Epidermal melanocyte (primary cell): ENCODE data around the gene TMEM151B.
A peak's percentile ranks its signal among the peaks of the same experiment; 100 is the strongest.

ENCODE experiments used
- DNase-seq: peaks from one replicate; pipeline ENCODE4 v3.0.0; 2011; ENCODE audit warnings: low spot score; ENCODE audit not compliant: insufficient read length

The TMEM151B gene

DNA sequence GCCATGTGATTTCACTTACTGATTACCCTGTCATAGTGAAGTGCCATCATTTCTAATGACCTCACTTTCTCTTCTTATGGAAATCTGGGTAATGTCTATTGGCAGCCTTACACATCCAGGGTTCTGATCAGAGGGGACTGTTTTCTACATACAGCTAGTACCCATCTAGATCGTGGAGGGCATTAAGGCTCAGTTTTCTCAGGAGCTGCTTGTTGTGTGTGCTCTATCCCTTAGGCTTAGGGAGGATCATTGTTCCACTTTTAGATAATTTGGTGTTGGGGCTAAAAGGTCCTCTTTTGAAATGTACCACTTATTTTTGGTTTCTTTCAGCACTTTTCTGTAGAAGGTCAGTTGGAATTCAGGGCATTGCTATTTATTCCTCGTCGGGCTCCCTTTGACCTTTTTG is 19.5 kb upstream of the TMEM151B start:
- no peak for DNase-seq

DNA sequence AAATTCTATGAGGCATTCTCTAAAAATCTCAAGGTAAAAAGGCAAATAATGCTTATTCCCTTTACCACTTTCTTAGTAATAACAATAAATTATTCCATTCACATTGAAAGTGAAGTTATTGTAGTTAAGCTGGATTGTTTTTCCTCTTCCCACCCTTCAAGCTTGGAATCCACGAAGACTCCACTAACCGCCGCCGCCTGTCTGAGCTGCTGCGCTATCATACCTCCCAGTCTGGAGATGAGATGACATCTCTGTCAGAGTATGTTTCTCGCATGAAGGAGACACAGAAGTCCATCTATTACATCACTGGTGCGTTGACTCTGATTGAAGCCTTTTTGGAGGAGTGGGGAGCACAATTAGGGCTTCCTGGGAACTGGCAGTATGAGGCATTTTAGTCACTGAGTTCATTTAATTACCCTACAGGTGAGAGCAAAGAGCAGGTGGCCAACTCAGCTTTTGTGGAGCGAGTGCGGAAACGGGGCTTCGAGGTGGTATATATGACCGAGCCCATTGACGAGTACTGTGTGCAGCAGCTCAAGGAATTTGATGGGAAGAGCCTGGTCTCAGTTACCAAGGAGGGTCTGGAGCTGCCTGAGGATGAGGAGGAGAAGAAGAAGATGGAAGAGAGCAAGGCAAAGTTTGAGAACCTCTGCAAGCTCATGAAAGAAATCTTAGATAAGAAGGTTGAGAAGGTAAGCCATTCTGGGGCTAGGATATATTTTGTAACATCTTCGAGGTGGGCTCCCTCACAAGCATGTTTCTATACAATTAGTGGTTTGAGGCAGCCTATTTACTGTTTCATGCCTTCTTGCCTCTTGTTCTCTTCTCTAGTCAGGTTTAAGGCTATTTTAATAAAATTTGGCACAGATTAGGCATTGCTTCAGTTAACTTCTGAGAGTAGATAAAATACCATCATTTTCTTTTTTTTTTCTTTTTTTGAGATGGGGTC is 18.4 kb upstream of the TMEM151B start:
- DNase-seq = no peak

- DNase-seq = no peak
Measured at GRCh38 chr6:44253307-44254101, 16.7 kb upstream of the TMEM151B start.

DNA sequence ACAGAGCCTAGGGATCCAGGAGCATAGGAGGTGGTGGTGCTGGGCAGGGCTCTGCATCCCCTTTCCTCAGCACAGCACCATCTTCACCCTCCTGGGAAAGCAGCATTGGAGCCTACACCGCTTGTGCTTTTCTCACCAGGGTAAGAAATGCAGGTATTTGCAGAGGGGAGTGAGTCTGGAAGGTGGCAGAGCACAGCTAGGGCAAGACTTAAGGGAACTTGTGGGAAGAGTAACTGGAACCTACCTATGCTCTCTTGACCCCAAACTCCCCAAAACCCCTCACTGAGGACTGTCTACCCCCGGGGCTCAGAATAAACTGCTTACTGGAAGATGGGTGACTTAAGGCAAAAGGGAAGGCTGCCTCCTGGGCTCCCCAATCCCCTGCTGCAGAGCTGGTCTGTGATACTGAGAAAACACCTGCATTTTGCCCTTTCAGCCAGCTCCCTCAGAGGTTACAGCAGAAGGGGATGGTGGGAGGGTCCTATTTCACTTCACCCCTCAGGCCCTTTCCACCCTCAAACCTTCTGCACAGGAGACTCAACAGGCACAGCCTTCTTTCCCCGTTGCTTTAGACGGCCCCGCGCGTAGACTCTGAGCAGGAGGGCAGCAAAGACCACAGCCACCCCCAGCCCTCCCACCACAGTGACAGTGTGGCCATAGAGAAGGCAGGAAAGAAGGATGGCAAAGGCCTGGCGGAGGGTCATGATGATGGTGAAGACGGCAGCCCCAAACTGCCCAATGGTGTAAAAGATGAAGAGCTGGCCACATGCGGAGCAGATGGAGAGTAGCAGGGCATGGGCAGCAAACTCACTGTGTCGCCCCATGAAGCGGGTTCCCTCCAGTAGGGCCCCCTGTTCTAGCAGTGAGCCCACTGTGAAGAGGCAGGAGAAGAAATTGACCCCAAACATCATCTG is 15.8 kb upstream of the TMEM151B start:
- no peak for DNase-seq

DNA sequence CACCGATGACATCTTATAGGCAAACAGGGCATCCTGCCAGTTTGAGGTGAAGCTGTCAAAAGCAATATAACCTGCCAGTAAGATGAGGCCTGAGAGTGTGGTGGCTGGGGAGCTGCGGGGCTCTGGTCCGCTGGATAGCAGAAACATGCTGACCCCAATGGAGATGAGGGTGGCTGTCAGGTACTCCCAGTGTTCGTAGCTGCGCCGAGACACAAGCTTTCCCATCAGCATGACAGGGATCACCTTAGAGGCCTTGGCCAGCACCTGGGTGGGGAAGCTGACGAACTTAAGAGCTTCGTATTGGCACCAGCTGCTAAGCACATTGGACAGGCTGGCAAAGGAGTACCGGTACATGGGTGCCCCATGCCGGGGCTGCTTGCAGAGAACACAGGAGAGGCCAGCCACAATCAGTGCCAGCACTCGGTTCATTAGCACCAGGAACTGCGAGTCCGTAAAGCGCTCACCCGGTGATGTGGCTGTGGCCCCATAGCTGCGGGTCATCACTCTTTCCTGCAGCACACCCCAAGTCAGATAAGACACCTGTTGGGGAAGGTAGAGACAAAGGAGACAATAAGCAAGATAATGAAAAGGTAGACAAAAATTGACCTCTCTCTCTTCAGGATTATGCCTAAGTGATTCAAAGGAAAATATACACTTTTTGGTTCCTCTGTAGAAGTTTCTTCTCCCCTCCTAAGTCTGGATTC is 15.0 kb upstream of the TMEM151B start:
- no peak for DNase-seq

DNA sequence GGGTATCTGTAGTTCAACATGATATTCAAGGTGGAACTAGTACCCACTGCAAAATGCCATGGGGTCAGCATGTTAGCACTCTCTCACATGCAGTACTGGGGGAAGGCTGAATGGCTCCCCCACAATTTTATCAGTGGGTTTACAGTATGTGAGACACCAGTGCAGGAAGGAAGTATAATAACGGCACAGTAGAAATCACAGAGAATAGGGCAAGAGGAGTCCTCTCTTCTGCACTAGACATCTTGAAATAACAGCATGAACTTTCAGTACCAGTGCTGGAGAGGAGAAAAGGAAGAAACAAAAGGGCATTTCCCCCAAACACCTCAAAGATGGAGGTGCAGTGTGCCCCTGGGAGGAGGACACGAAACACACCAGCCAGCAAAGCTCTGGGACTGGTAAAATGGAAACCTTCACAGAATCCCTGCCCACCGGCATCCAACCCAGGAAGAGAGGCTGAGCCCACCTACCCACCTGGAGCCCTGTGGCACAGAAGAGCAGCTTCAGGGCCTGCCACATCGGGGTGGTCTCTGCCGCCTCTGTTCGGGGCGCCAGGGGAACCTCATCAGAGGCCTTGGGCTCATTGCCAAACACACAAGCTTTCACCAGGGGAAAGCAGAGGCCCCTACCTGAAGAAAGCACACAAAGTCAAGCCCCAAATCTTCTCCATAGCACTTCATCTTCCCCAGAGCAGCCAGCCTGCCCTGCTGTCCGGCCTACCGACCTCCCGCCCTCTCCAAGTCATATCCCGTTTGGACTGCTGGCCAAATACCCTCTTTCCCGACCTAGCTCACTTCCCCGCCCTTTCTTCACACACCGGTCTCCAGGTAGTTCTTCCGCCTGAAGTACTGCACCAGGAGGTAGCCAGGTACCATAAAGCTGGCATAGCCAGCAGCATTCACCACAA is 14.1 kb upstream of the TMEM151B start:
- no peak for DNase-seq

DNA sequence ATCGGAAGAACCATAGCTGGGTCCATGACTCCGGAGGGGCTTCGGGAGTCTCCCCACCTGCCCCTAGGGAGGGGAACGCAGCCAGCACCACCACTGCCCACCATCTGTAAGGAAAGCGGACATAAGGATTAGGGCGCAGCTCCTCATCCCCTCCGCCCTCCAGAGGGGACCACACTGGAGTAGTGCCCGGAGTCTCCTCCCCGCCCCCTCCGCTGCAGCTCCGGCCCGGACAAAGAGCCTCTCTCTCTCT is 13.6 kb upstream of the TMEM151B start:
- no peak for DNase-seq

DNA sequence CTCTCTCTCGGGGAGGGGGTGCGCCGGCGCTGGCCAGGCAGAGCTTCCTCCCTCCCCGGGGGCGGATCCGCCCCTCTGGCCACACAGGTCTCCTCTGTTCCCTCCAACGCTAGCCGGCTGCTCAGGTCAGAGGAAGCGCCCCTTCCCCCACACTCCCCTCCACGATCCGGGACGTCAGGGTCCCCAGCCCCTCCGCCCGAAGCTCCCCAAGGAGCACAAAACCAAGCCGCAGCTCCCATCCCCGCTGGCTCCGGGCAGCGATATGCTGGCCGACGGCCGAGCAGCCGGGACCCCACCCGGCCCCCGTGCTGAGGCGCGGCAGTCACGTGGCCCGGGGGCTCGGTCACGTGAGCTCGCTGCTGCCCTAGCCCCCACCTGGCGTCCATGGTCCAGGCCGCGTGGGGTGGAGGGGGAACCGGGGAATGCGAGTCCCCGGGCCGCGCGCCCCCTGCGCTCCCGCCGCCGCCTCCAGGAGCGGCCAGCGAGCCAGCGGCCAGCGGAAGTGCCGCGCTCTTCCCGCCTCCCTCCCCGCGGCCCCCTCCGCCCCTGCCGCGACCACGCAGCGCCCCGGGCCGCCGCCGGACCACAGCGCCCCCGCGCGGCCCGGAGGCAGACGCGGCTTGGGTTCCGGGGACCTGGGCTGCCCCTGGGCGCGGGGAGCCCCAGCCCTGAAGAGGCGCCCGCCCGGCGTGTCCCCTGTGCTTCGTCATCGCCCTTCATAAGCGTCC is 13.1 kb upstream of the TMEM151B start, which contains the start of gene SLC35B2:
SLC35B2 (minus strand) TSS at position 504 of the 728 bp plus-strand sequence; CDS start at position 386, 118 bp downstream.
- peak; percentile 88 for DNase-seq

DNA sequence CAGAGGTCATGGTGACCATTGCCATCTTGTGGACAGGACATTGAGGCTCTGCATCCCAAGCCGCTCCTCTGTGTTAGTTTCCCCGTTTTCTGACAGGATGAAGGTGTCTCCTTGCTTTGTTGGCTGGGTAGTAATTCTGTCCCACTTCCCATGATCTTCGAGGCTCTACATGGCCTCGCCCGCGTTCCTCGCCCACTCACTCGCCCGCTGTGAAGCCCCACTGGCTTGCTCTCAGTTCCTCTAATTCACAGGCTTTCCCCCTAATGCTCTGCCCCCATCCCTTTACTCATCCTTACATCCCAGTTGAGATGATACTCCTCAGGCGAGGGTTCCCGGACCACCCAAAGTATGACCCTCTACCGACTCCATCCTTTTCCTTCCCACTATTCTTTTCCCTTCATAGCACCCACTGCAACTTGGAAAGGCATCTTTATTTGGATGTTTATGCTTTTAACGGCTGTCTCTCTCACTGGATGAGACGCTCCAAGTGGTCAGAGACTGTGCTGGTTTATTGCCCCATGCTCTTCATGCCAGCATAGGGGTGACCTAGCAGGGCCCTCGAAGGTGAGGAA is 12.4 kb upstream of the TMEM151B start:
- no peak for DNase-seq

- no peak for DNase-seq
Measured at GRCh38 chr6:44258325-44258863, 11.9 kb upstream of the TMEM151B start.

- no peak for DNase-seq
Measured at GRCh38 chr6:44258921-44259320, 11.3 kb upstream of the TMEM151B start.

DNA sequence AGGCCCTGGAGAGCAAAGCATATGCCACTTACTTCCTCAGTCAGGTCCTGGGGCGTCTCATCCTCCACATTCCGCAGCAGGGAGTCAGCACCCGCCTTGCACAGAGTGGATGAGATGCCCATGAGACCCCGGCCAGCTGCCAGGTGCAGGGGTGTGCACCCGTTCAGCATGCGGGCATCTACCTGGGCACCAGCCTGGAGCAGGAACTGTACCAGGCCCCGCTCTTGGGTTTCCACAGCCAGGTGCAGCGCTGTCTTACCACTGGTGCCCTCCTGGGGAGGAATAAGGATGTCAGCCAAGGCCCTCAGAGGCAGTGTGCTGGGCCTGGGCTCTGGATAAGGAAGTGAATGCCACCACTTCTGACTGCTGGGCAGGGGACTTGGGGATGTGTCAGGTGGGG is 10.2 kb upstream of the TMEM151B start:
- no peak for DNase-seq

GRCh38 chr6:44260451-44261297 is 9.6 kb upstream of the TMEM151B start:
- no peak for DNase-seq

GRCh38 chr6:44261581-44261980 is 8.7 kb upstream of the TMEM151B start:
- DNase-seq = no peak

GRCh38 chr6:44262467-44263353 is 7.5 kb upstream of the TMEM151B start:
- DNase-seq = no peak

- no peak for DNase-seq
Measured at GRCh38 chr6:44263354-44264100, 6.7 kb upstream of the TMEM151B start.
